Kidney (tissue), 14 donors: Measurements from ENCODE around the gene RYR3. TPM values are rescaled to one million over a fixed set of nuclear protein-coding genes. Genes with fewer than 3 reads are reported as not detected.

Experiments
- DNase-seq, 5 donors: peaks; one replicate each; pipeline ENCODE4 v3.0.0-alpha.2; 2013 to 2020
- FAIRE-seq: peaks from 2 replicates; lab custom pipeline; 2012; peaks lifted over from hg19 to GRCh38; lab: Jason Lieb, UNC
- H3K27ac ChIP-seq, 2 donors: one replicate each; pipeline ENCODE4 v1.7.0; 2013; ENCODE audit warnings: low read depth in 2 of 2, low read length in 2 of 2, inconsistent platforms in 1 of 2
- H3K27me3 ChIP-seq: one replicate; pipeline ENCODE4 v1.7.1; 2013; ENCODE audit warnings: low read length, inconsistent platforms; ENCODE audit not compliant: control insufficient read depth, insufficient read depth
- H3K36me3 ChIP-seq, 3 donors: one replicate each; pipeline versions ENCODE4 v1.7.0 to v1.7.1; 2013; ENCODE audit warnings: low read length in 3 of 3, control low read depth in 1 of 3, inconsistent platforms in 1 of 3; ENCODE audit not compliant: insufficient read depth in 3 of 3, control insufficient read depth in 2 of 3
- H3K4me1 ChIP-seq, 3 donors: one replicate each; pipeline versions ENCODE4 v1.7.0 to v1.7.1; 2013; ENCODE audit warnings: low read length in 3 of 3, inconsistent platforms in 1 of 3, low read depth in 1 of 3; ENCODE audit not compliant: control insufficient read depth in 2 of 3, insufficient read depth in 2 of 3
- H3K4me3 ChIP-seq, 3 donors: one replicate each; pipeline versions ENCODE4 v1.7.0 to v1.8.1; 2013; ENCODE audit warnings: low read length in 3 of 3, control low read depth in 1 of 3, inconsistent platforms in 1 of 3
- H3K9ac ChIP-seq, 3 donors: one replicate each; pipeline versions ENCODE4 v1.7.0 to v1.7.1; 2013; ENCODE audit warnings: low read length in 3 of 3, control low read depth in 1 of 3, inconsistent platforms in 1 of 3
- H3K9me3 ChIP-seq, 3 donors: one replicate each; pipeline versions ENCODE4 v1.7.0 to v1.7.1; 2013; ENCODE audit warnings: low read length in 3 of 3, control low read depth in 1 of 3, inconsistent platforms in 1 of 3; ENCODE audit not compliant: control insufficient read depth in 2 of 3, insufficient read depth in 1 of 3
- intact Hi-C: fragments of 100-400 bp; cut with DNase I; formaldehyde crosslinking; loops from one replicate; pipeline ENCODE4 v1.11.1; 2022
- polyA plus RNA-seq: library from polyadenylated mRNA; stranded (reverse); fragments of 350-450 nt; fragmentation: Illumina TruSeq; extraction: RNeasy Lipid Tissue Mini Kit (QIAGEN cat#74804); gene quantifications from one replicate; pipeline ENCODE4 v1.2.3, GENCODE V29; 2014; ENCODE audit warnings: low read depth, low replicate concordance; ENCODE audit not compliant: insufficient read depth
- total RNA-seq: library from RNA; stranded (reverse); fragmentation: NEBNext Ultra II Directional; extraction: Animal tissue kit (Norgen Biotek cat#: 25700); gene quantifications from one replicate; pipeline ENCODE4 v1.2.1, GENCODE V29; 2021
- TF ChIP-seq, protein P1 (sequence below): IDR thresholded peaks from 3 replicates; pipeline ENCODE4 v1.5.1; 2012; ENCODE audit warnings: mild to moderate bottlenecking, moderate library complexity, borderline replicate concordance; ENCODE audit not compliant: insufficient read depth; ENCODE audit errors: extremely low read depth
- donor health status: control.
- donor health status: control.
- donor health status: control.
- donor health status: control.
- donor health status: control.
- donor health status: DM: yes; HTN: yes; CAD: no.
- donor health status: Normal renal cell carcinoma (clear cell type).

The RYR3 gene
- total and polyA plus RNA-seq, 2 donors from 2014 or later, result 0.90 to 10.5 TPM

DNA sequence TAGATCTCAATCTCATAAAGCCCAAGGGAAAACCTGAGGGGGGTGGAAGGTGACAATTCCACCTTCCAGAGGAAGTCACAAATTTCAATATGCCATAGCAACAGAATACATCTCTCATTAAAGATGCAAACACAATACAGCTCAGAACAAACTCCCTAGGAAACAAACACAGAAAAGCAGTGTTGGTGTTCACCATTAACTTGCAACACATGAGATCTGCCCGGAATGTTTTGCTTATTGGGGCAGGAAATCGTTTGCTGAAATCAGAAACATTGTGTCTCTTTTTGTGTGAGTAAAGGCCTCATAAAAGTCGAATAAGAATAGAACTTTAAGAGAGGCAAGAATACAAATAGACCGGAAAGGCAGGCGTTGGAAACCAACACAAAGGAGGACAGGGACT is 5.8 kb upstream of the RYR3 start:
- Histone ChIP-seq H3K4me3 (no peak overlapping the region), H3K9ac (no peak overlapping the region), H3K4me1 (no peaks in the 10 kb centered on the region), H3K27me3 (peaks cover 3% of the 10 kb centered on the region), H3K36me3 (no peaks in the 10 kb centered on the region), H3K9me3 (no peaks in the 10 kb centered on the region), H3K27ac (no peak overlapping the region)
- intact Hi-C loops, result no loop called here
- FAIRE-seq, result no peak
- no peak for DNase-seq
- TF ChIP-seq, protein P1, sequence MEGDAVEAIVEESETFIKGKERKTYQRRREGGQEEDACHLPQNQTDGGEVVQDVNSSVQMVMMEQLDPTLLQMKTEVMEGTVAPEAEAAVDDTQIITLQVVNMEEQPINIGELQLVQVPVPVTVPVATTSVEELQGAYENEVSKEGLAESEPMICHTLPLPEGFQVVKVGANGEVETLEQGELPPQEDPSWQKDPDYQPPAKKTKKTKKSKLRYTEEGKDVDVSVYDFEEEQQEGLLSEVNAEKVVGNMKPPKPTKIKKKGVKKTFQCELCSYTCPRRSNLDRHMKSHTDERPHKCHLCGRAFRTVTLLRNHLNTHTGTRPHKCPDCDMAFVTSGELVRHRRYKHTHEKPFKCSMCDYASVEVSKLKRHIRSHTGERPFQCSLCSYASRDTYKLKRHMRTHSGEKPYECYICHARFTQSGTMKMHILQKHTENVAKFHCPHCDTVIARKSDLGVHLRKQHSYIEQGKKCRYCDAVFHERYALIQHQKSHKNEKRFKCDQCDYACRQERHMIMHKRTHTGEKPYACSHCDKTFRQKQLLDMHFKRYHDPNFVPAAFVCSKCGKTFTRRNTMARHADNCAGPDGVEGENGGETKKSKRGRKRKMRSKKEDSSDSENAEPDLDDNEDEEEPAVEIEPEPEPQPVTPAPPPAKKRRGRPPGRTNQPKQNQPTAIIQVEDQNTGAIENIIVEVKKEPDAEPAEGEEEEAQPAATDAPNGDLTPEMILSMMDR, result no peak

DNA sequence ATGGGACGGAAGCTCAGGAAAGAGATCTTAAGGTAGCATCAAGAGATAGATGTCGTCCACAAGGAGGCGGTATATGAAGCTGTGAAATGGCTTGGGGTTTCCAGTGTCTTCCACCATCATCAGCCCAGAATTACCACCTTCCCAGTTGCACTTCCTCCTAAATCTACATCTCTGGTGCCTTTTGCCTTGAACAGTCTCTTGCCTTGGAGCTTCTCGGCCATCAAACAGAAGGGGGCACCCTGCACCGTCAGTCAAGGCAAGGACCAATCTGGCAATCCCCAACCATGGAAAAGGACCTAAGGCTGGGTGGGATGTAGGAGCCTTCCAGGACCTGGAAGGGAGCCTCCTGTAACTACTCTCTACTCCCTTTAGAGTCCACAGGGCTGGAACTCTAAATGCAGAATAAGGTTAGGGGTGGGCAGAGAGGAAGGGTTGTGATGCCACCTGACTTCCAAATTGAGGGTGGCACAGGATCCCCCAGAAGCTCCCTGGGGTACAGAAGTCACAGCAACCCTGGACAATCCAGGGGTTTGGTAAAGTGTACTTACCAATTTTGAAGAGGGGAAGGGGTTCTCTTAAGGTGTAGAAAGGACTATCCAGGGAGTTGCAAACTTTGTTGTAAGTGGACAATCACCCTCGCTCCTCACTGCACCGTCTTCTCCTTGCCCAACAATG is 1.0 kb upstream of the RYR3 start:
- Histone ChIP-seq H3K9me3 (no peaks in the 10 kb centered on the region), H3K36me3 (no peaks in the 10 kb centered on the region), H3K27me3 (peaks cover 16% of the 10 kb centered on the region), H3K27ac (no peak overlapping the region), H3K4me1 (no peaks in the 10 kb centered on the region), H3K9ac (no peak overlapping the region), H3K4me3 (no peak overlapping the region)
- TF ChIP-seq, protein P1, result peak; percentile 27
- DNase-seq, result peak; percentile 54 to 76 (median 63)
- intact Hi-C loops, result no loop called here
- FAIRE-seq, result no peak

DNA sequence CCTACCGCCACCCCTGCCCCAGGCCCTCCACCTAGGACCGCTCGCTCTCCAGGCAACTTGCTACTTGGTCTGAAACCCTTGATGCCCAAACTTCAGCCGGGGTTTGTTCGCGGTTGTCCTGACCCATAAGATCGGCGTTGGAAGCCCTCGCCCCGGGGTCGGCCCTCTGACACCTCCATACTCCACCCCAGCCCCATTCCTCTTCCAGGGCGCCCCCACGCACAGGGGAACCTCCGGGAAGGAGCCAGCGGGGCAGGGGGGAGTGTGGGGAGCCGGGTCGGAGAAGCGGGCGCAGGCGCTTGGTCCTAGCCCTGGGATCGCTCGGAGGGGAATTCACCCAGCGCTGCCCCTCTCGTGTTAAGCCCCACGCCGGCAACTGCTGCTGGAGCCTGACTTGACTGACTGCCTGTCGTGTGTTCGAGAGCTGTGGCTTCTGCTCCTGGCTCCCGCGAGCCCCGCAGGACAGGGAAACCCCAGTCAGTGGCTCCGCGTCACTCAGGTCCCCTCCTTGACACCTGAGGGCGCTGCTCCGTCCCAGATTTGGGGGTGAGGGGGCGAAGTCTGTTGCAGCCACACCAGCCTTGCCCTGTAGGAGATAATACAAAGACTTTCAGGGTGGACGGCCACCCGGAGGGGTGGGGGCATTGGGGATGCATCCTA is 675 bp downstream of the RYR3 start:
- FAIRE-seq, result no peak
- Histone ChIP-seq H3K4me3 (no peak overlapping the region), H3K4me1 (no peaks in the 10 kb centered on the region), H3K9me3 (no peaks in the 10 kb centered on the region), H3K36me3 (no peaks in the 10 kb centered on the region), H3K27me3 (peaks cover 16% of the 10 kb centered on the region), H3K9ac (no peak overlapping the region), H3K27ac (no peak overlapping the region)
- DNase-seq, result peak; percentile 16 to 73 (median 36)
- intact Hi-C loops, result no loop called here
- TF ChIP-seq, protein P1, result no peak
